Cardiac septum (tissue), 1 donor: ENCODE data around the gene LRRC56. TPM values are rescaled to one million over a fixed set of nuclear protein-coding genes. Genes with fewer than 3 reads are reported as not detected.
A peak's percentile ranks its signal among the peaks of the same experiment; 100 is the strongest.

Experiments
- DNase-seq: peaks from one replicate; pipeline ENCODE4 v3.0.0-alpha.2; 2020; ENCODE audit warnings: low spot score
- intact Hi-C: fragments of 100-400 bp; cut with DNase I; formaldehyde crosslinking; loops from one replicate; pipeline ENCODE4 v1.14.0; 2022
- long read RNA-seq: library from polyadenylated mRNA; unstranded; transcript quantifications from one replicate; pipeline ENCODE4 v2.0.0, GENCODE V29; 2021
- total RNA-seq: library from RNA; stranded (reverse); fragmentation: NEBNext Ultra II Directional; extraction: Animal tissue kit (Norgen Biotek cat#: 25700); gene quantifications from one replicate; pipeline ENCODE4 v1.2.1, GENCODE V29; 2021
- donor health status: DM: no; HTN: no; CAD: no.

Gene LRRC56, protein sequence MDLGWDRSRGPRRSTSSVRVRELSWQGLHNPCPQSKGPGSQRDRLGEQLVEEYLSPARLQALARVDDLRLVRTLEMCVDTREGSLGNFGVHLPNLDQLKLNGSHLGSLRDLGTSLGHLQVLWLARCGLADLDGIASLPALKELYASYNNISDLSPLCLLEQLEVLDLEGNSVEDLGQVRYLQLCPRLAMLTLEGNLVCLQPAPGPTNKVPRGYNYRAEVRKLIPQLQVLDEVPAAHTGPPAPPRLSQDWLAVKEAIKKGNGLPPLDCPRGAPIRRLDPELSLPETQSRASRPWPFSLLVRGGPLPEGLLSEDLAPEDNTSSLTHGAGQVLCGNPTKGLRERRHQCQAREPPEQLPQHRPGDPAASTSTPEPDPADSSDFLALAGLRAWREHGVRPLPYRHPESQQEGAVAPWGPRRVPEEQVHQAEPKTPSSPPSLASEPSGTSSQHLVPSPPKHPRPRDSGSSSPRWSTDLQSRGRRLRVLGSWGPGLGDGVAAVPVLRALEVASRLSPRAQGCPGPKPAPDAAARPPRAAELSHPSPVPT
- 0.38 TPM for total RNA-seq
- long read RNA-seq: 0 reads

DNA sequence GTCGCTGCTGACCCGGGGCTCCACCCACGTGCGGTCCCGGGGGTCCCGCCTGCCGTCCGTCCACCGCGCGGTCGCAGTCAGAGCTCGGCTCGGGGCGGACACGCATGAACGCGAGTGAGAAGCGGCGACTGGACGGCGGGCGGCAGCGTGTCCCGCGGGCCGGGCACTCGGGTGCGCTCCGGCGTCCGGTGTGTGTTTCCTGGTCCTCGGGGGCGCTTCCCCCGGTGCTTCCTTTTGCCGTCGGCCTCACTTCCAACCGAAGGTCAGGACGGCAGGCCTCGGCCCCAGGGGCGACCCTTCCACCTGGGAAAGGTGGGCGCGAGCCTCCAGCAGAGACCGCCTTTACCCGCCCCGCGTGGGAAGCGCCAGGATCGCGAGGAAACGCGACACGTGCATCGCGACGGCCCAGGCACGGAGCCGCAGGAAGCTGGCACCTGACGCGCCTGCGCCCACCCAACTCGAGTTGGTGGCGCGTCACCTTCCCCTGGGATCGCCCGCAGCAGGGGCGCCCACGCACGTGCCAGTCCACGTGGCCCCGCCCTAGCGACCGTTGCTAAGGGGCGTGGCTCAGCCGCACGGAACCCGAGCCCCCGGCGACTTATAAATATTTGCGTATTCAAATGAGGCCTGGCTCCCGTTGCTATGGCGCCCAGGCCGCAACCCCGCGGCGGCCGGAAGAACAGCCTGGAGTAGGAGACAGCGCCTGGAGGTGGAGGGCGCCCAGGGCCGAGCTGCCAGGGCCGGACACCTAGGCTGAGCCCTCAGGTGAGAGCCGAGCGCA lies at the start of gene LRRC56:
TSS of gene LRRC56 (plus strand) at position 687 of the 781 bp plus-strand sequence. CDS start 3,158 bp downstream, outside the sequence.
- intact Hi-C loops: no loop called here
- peak; percentile 83 for DNase-seq

GRCh38 chr11:487571-488021 lies 49.7 kb upstream of the LRRC56 start:
- DNase-seq: no peak
- intact Hi-C loops: no loop called here

GRCh38 chr11:488062-488461 lies 49.3 kb upstream of the LRRC56 start:
- intact Hi-C loops: no loop called here
- DNase-seq: no peak

GRCh38 chr11:488579-488978 lies 48.7 kb upstream of the LRRC56 start:
- intact Hi-C loops: no loop called here
- DNase-seq: no peak

DNA sequence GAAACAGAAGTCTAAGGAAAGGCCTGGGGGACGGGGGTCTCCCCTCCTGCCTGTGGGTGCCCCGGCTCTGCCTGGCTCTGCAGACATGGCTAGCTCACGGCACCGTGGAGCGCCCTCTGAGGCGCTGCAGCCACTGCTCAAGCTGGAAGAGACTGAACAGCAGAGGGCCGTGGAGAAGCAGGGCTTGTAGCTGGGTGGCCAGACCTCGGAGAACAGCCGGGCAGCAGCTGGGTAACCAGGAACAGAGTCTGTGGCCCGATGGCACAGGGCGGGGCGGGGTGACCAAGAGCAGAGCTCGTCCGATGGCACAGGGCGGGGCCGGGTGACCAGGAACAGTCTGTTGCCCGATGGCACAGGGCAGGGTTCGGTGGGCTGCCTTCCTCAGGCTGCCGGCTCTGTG lies 48.3 kb upstream of the LRRC56 start:
- intact Hi-C loops: no loop called here
- DNase-seq: no peak

DNA sequence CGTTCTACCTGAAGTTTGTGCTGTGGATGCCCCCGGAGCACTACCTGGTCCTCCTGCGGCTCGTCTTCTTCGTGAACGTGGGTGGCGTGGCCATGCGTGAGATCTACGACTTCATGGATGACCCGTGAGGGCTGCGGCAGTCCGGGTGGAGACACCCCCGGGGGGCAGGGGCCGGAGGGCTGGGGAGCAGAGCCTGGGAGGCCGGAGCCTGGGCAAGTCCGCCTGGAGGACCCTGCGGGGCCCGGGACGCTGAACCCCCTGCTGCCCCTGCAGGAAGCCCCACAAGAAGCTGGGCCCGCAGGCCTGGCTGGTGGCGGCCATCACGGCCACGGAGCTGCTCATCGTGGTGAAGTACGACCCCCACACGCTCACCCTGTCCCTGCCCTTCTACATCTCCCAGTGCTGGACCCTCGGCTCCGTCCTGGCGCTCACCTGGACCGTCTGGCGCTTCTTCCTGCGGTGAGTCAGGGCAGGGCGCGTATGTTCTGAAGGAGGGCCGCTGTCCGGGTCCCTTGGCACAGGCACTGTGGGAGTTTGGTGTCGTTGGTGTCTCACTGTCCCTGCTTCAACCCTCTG lies 47.6 kb upstream of the LRRC56 start:
- intact Hi-C loops: no loop called here
- no peak for DNase-seq

DNA sequence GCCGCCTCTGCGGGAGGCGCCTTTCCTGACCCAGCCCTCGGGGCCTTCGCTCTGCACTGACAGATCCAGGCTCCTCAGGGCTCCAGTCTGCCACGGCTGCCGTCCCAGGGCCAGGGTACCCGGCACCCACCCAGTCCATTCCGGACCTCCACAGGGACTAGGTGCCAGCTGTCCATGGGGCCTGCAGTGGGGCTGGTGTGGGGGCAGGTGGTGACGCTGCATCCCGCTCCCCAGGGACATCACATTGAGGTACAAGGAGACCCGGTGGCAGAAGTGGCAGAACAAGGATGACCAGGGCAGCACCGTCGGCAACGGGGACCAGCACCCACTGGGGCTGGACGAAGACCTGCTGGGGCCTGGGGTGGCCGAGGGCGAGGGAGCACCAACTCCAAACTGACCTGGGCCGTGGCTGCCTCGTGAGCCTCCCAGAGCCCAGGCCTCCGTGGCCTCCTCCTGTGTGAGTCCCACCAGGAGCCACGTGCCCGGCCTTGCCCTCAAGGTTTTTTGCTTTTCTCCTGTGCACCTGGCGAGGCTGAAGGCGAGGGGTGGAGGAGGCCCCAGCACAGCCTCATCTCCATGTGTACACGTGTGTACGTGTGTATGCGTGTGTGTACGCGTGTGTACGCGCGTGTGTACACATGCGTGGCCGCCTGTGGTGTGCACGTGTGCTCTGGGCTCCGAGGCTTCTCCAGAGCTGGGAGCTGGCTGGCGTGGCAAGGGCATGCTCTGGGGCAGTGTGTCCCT lies 47.0 kb upstream of the LRRC56 start:
- DNase-seq: no peak
- intact Hi-C loops: no loop called here

DNA sequence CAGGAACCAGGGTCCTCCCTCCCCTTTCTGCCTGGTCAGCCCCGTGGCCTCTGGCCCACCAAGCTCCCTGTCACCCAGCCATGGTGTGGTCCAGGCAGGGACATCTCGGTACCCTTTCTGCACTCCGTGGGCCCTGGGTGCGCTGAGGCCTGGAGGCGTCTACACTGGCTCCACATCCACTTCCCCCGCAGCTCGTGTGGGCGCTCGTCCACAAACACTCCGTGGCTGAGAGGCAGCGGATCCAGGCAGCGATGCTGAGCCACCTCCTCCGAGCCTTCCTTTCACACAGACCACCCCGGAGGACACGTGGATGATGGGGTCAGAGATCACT lies 46.4 kb upstream of the LRRC56 start:
- intact Hi-C loops: no loop called here
- no peak for DNase-seq

DNA sequence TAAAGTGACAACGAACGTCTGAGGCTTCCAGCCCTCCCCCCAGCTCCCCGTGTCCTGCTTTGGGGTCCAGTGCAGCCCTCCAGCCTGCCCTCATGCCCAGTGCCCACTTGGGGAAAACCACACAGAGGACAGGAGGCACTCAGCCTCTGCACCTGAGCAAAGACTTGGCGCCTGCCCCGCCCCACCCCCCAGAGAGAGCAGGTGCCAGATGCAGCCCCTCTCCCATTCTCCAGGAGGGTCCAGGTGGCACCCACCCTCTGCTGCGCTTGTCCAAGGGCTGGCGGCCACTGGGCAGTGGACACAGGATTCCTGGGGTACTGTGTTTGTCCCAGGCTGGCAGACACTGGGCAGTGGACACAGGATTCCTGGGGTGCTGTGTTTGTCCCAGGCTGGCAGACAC lies 46.0 kb upstream of the LRRC56 start:
- intact Hi-C loops: no loop called here
- DNase-seq: no peak

GRCh38 chr11:492427-493226 lies 44.7 kb upstream of the LRRC56 start:
- DNase-seq: no peak
- intact Hi-C loops: no loop called here

GRCh38 chr11:494761-495536 lies 42.4 kb upstream of the LRRC56 start:
- DNase-seq: no peak
- intact Hi-C loops: no loop called here

- intact Hi-C loops: no loop called here
- no peak for DNase-seq
Observed at GRCh38 chr11:495537-495931, 41.8 kb upstream of the LRRC56 start.

DNA sequence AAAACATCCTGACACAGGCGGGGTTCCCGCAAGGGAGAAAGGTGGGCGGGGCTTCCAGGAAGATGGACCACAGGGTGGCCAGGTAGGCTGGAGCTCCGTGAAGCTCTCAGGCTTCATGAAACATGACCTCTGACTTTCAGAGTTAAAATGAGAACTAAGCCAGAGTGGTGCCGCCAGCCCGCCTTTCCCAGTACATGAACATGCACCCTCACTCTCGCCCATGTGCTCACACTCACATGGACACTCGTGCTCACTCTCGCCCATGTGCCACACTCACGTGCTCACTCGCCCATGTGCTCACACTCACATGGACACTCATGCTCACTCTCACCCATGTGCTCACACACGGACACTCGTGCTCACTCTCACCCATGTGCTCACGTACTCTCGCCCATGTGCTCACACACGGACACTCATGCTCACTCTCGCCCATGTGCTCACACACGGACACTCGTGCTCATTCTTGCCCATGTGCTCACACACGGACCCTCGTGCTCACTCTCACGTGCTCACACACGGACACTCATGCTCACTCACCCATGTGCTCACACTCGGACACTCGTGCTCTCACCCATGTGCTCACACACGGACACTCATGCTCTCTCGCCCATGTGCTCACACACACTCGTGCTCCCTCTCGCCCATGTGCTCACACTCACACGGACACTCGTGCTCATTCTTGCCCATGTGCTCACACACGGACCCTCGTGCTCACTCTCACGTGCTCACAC lies 40.3 kb upstream of the LRRC56 start:
- DNase-seq: no peak
- intact Hi-C loops: no loop called here

DNA sequence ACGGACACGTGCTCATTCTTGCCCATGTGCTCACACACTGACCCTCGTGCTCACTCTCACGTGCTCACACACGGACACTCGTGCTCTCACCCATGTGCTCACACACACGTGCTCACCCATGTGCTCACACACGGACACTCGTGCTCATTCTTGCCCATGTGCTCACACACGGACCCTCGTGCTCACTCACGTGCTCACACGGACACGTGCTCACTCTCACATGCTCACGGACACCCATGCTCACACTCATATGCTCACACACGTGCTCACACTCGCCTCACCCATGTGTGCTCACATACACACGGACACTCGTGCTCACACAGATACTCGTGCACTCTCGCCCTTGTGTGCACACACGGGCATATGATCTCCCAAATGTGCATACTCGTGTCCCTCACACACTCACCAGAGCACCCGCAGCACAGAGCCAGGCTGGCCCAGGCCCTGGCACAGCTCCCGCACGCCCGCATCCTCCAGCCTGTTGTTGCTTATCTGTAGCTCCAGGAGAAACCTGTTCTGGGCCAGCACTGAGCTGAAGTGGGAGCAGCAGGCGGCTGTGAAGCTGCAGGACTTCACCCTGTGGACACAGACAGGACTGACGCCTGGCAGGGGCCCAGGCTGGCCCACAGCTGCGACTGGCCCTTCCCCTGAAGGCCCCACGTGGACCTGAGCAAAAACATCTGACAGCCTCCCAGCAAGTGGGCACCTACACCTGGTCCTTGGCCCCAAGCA lies 39.6 kb upstream of the LRRC56 start:
- intact Hi-C loops: no loop called here
- no peak for DNase-seq

- intact Hi-C loops: no loop called here
- no peak for DNase-seq
Observed at GRCh38 chr11:498297-499181, 38.8 kb upstream of the LRRC56 start.
